Activated naive CD8-positive, alpha-beta T cell treated with anti-CD3 and anti-CD28 coated beads, Interleukin-2, amount 50 U/mL, for 24 hours (primary cell): Measurements from ENCODE around the gene TRAK1.

Experiments
- ATAC-seq: fragments of 150-1000 bp; cut with Tn5 transposase; one replicate; pipeline ENCODE4 v1.10.0; 2021
- DNase-seq: peaks from one replicate; pipeline ENCODE4 v3.0.0; 2021
- H3K27ac Mint-ChIP-seq: one replicate; pipeline ENCODE4 v1.8.0; 2021; ENCODE audit warnings: mild to moderate bottlenecking, mixed read lengths
- H3K27me3 Mint-ChIP-seq: one replicate; pipeline ENCODE4 v1.8.0; 2021; ENCODE audit warnings: mixed read lengths
- H3K36me3 Mint-ChIP-seq: one replicate; pipeline ENCODE4 v1.8.0; 2021; ENCODE audit warnings: low read depth, mixed read lengths
- H3K4me1 Mint-ChIP-seq: one replicate; pipeline ENCODE4 v1.8.0; 2021; ENCODE audit warnings: mixed read lengths
- H3K4me3 Mint-ChIP-seq: one replicate; pipeline ENCODE4 v1.8.0; 2021; ENCODE audit warnings: mild to moderate bottlenecking, moderate library complexity, mixed read lengths
- H3K9me3 Mint-ChIP-seq: one replicate; pipeline ENCODE4 v1.8.0; 2021; ENCODE audit warnings: mixed read lengths

The TRAK1 gene

DNA sequence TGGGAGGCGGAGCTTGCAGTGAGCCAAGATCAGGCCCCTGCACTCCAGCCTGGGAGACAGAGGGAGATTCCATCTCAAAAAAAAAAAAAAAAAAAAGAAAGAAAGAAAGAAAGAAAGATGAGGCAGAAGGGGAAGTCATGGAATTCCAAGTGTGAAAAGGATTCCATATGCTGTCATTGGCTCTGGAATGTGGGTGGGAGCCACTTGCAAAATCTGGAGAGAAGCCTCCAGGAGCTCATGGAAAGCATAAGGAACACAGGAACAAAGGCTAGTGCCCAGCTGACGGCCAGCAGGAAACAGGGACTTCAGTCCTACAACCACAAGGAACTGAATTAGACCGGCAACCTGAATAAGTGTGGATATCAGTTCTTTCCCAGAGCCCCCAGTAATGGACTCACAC is 12.5 kb upstream of the TRAK1 start:
- Mint-ChIP-seq H3K27ac (no peak overlapping the region), H3K36me3 (peaks cover 2% of the 10 kb centered on the region), H3K4me3 (no peak overlapping the region), H3K9me3 (no peaks in the 10 kb centered on the region), H3K27me3 (no peaks in the 10 kb centered on the region), H3K4me1 (peaks cover 57% of the 10 kb centered on the region)
- DNase-seq (no peak), ATAC-seq (no peak)

DNA sequence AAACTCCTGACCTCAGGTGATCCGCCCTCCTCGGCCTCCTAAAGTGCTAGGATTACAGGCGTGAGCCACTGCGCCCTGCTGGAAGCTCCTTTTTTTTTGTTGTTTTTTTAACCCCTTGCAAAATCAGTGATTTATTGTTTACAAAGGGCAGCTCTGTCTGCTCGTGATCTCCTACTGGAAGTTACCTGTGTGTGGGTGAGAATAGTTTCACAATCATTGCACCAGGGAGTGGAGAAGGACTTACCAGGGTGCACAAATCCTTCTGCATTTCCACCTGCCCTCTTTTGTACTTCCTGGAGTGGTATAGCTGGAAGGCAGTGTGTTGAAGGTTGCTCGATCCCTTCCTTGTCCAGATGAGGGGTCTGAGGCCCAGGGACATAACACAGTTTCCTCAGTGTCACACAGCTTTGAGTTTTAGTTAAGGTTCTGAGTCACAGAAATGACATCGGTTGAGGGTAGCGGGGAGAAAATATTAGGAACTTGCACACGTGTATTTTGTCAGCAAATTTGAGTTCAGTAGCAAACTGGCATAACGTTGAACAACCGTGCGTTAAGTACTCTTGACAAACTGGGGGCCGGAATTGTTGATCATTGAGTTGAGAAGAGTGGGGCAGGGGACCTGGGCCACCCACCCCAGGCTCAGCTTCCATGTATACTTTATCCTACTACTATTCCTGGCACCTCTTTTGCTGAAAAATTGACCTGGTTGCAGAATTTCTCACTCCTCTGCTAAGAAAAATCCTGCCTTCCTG is 11.3 kb upstream of the TRAK1 start:
- Mint-ChIP-seq H3K27me3 (no peaks in the 10 kb centered on the region), H3K36me3 (peaks cover 2% of the 10 kb centered on the region), H3K27ac (peak overlapping the region; percentile 90), H3K4me1 (peaks cover 60% of the 10 kb centered on the region), H3K4me3 (no peak overlapping the region), H3K9me3 (no peaks in the 10 kb centered on the region)
- no peak for DNase-seq
- ATAC-seq, result no peak

DNA sequence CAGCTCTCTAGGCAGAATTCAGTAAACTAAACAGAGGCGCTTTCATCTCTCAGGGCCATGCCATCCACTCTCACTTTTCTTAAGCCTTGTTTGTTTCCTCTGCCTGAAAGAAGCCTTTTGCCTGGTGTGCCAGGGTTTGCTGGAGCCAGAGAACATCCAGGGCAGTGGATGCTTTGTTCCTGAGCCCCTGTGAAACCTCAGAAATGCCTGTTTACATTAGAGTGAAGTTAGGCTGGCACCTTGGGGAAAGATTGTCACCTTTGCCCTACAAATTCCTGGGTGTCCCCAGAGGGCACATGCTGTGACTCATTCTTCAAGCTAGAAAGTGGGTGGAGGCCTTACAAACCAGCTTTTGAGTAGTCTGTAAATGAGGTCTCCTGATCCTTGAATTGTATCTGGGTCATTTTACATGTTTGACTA is 10.7 kb upstream of the TRAK1 start:
- Mint-ChIP-seq H3K9me3 (no peaks in the 10 kb centered on the region), H3K4me1 (peaks cover 65% of the 10 kb centered on the region), H3K36me3 (peaks cover 2% of the 10 kb centered on the region), H3K4me3 (peak overlapping the region; percentile 42), H3K27me3 (no peaks in the 10 kb centered on the region), H3K27ac (peak overlapping the region; percentile 90)
- DNase-seq (peak; percentile 29), ATAC-seq (peak; percentile 96)

DNA sequence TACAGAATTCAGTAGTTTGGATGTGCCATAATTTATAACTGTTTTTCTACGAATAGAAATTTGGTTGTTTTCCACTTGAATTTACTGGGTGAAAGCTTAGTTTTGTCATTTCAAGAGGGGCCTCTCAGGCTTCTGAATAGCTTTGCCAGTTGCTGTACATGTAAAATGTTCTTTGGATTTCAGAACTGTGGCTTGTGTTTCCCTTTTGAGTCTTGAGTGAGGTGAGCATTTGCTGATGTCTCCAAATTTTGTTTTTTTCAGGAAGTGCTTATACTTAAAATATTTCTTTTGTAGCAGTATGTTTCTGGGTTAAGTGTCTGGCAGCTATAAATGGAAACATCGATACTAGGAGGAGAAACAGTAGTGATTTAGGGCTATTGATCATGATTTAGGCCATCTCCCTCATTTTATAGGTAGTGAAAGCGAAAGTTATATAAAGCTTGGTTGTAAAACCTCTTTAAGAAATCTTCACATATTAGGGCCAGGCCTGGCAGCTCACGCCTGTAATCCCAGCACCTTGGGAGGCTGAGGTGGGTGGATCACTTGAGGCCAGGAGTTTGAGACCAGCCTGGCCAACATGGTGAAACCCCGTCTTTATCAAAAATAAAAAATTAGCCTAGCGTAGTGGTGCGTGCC is 9.2 kb upstream of the TRAK1 start:
- Mint-ChIP-seq H3K27me3 (no peaks in the 10 kb centered on the region), H3K9me3 (no peaks in the 10 kb centered on the region), H3K27ac (peak overlapping the region; percentile 65), H3K4me3 (no peak overlapping the region), H3K36me3 (peaks cover 2% of the 10 kb centered on the region), H3K4me1 (peaks cover 75% of the 10 kb centered on the region)
- no peak for ATAC-seq
- no peak for DNase-seq

DNA sequence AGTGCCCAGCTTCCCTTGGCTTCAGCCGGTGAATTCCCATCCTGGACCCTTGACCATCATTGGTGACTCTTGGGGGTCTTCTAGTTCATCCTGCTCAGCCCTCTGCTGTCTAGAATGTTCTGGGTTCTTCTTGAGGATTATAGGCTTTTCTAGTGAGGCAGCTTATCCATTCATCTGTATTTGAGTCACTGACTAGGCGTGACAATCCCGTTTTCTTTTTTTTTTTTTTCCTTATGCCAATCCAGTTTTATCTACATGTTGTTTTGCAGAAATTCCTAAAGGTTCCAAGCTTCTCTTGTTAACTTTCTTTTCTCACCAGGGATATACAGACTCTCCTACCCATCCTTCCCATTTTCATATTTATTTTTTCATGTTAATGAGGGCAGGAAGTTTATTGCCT is 6.6 kb upstream of the TRAK1 start:
- ATAC-seq (no peak), DNase-seq (no peak)
- Mint-ChIP-seq H3K4me1 (peaks cover 74% of the 10 kb centered on the region), H3K36me3 (peaks cover 14% of the 10 kb centered on the region), H3K27ac (no peak overlapping the region), H3K27me3 (no peaks in the 10 kb centered on the region), H3K4me3 (no peak overlapping the region), H3K9me3 (no peaks in the 10 kb centered on the region)

DNA sequence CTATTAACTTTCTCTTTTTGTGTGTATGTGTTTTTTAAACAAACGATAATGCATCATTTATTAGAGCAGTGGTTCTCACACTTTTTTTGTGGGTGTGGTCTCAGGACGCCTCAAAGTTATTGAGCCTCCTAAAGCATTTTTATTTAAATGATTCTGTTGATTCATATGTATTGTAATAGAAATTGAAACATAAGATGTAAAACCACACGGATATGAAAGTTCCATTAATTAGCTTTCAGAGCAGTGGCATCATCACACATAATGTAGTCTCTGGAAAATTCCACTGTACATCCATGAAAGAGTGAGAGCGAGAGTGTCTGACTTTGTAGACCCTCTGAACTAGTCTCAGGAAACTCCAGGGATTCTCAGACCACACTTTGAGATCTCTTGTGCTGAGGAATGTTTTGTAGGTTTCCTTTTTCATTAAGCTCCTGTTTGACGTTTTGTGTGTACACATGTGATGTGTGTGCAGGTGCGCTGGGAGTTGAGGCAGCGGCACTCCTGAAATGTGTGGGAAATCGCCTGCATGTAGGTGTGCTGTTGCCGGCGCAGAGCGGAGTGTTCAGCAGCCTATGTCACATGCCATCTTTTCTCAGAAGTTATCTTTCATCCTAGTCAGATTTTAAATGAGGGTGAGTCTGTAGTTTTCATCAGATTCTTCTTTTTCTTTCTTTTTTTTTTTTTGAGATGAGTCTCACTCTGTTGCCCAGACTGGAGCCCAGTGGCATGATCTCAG is 5.3 kb upstream of the TRAK1 start:
- Mint-ChIP-seq H3K4me3 (peak overlapping the region; percentile 56), H3K36me3 (peaks cover 26% of the 10 kb centered on the region), H3K27me3 (no peaks in the 10 kb centered on the region), H3K27ac (peak overlapping the region; percentile 79), H3K4me1 (peaks cover 73% of the 10 kb centered on the region), H3K9me3 (no peaks in the 10 kb centered on the region)
- no peak for DNase-seq
- ATAC-seq, result peak; percentile 47

DNA sequence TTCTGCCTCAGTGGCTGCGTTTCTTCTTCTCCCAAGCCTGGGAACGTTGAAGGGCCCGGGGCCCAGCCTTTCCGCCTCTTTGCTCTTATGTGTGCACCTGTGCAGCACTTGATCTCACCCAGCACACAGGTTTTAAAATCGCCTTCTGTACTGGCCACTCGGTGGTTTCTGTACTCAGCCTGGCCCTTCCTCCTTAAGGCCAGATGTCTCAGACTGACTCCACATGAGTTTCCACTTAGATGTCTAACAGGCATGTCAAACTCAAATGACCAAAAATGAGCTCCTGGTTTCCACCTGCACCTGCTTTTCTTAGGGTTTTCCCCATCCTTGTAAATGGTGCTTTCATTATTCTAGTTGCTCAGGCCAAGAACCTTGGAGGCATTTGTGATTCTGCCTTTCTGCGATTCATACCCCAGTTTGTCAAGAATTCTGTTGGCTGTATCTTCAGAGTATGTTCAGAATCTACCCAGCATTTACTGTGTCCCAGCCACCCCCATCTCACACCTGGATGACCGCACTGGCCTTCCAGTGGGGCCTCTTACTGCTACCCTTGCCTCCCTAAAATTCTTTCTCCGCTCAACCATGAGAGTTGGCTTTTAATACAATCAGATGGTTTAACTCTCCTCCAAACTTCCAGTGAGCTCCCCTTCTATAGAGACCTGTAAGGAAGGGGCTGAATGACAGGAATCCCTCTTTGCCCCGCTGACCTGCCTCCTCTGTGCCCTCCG is 2.2 kb upstream of the TRAK1 start:
- no peaks in the 10 kb centered on the region for H3K9me3 Mint-ChIP-seq
- peaks cover 43% of the 10 kb centered on the region for H3K36me3 Mint-ChIP-seq
- no peaks in the 10 kb centered on the region for H3K27me3 Mint-ChIP-seq
- ATAC-seq, result no peak
- H3K4me3 Mint-ChIP-seq, result no peak overlapping the region
- DNase-seq, result no peak
- no peak overlapping the region for H3K27ac Mint-ChIP-seq
- peaks cover 77% of the 10 kb centered on the region for H3K4me1 Mint-ChIP-seq

DNA sequence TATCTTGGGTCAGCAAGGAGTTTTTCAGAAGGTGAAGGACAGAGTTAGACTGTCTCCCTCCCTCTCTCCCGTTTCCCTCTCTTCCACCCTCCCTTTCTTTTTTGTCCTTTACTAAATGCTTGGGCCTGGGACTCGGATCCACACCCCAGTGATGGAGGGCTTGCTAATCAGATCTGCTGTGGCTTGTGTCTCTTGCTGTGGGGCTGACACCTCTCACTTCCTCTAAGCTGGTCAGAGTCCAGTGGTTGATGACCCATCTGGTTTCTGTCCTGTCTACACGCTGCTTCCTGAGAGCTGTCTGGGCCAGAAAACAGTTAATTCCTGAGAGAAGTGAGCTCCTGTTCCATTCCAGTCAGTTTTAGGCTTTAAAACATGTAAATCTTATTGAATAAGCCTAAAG is 849 bp downstream of the TRAK1 start:
- H3K27ac Mint-ChIP-seq, result peak overlapping the region; percentile 80
- peak; percentile 57 for ATAC-seq
- H3K4me1 Mint-ChIP-seq, result peaks cover 80% of the 10 kb centered on the region
- no peaks in the 10 kb centered on the region for H3K27me3 Mint-ChIP-seq
- peak; percentile 27 for DNase-seq
- H3K36me3 Mint-ChIP-seq, result peaks cover 43% of the 10 kb centered on the region
- H3K4me3 Mint-ChIP-seq, result peak overlapping the region; percentile 50
- H3K9me3 Mint-ChIP-seq, result no peaks in the 10 kb centered on the region

DNA sequence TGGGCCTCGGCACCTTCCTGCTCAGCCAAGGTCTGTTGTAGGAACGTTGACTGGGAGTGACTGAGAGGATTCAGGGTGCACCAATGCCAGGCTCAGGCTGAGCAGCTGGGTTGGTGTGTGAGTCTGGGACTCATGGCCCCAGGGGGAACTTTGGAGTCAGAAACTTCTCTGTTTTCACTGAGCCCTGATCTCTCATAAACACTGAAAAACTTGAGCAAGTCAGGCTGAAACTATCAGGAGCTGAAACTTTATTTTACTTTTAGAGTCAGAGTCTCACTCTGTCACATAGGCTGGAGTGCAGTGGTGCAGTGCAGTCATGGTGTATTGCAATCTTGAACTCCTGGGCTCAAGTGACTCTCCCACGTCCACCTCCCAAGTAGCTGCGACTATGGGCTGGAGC is 3.0 kb downstream of the TRAK1 start:
- Mint-ChIP-seq H3K36me3 (peaks cover 33% of the 10 kb centered on the region), H3K27ac (peak overlapping the region; percentile 80), H3K4me3 (no peak overlapping the region), H3K4me1 (peaks cover 91% of the 10 kb centered on the region), H3K9me3 (no peaks in the 10 kb centered on the region), H3K27me3 (no peaks in the 10 kb centered on the region)
- ATAC-seq (peak; percentile 20), DNase-seq (no peak)

DNA sequence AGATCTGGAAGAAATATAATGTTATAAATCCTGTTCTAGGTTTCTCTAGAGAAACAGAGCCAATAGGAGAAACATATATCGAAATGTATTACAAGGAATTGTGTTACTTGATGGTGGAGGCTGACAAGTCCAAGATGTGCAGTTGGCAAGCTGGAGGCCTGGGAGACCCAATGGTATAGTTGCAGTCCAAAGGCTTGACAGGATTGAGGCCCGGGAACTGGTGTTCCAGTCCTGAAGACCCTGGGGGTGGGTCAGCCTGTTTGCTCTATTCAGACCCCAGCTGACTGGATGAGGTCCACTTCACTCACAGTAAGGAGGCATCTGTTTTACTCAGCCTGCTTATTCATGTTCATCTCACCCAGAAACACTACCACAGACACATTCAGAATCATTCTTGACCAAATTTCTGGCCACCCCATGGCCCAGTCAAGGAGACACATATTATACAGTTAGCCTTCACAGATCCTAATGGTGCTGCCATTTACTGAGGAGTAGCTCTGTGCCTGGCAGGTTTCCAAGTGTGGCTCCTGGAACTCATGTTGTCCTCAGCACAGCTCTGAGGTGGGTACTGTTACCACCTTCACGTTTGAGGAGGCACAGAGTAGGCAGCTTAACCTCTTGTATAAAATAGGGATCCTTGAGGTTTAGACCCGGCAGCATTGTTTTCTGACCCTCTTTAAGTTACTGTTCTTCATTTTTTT is 3.7 kb downstream of the TRAK1 start:
- Mint-ChIP-seq H3K36me3 (peaks cover 27% of the 10 kb centered on the region), H3K9me3 (no peaks in the 10 kb centered on the region), H3K4me3 (no peak overlapping the region), H3K4me1 (peaks cover 90% of the 10 kb centered on the region), H3K27ac (peak overlapping the region; percentile 6), H3K27me3 (no peaks in the 10 kb centered on the region)
- DNase-seq, result no peak
- no peak for ATAC-seq

DNA sequence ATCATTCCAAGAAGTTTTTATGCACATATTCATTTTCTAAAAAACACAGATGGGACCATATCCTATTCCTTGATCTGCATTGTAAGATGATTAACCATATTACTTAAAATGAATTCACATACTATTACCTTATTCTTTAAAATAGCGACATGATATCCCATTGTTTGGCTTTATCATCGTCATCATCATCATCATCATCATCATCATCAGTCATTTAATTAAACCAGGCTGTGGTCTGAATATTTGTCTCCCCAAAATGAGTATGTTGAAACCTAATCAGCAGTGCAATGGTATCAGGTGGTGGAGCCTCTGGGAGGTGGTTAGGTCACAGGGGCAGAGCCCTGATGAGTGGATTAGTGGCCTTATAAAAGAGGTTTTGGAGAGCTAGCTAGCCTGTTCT is 4.4 kb downstream of the TRAK1 start:
- DNase-seq (no peak), ATAC-seq (no peak)
- Mint-ChIP-seq H3K4me3 (no peak overlapping the region), H3K27me3 (no peaks in the 10 kb centered on the region), H3K4me1 (peaks cover 84% of the 10 kb centered on the region), H3K9me3 (no peaks in the 10 kb centered on the region), H3K36me3 (peaks cover 20% of the 10 kb centered on the region), H3K27ac (peak overlapping the region; percentile 6)

DNA sequence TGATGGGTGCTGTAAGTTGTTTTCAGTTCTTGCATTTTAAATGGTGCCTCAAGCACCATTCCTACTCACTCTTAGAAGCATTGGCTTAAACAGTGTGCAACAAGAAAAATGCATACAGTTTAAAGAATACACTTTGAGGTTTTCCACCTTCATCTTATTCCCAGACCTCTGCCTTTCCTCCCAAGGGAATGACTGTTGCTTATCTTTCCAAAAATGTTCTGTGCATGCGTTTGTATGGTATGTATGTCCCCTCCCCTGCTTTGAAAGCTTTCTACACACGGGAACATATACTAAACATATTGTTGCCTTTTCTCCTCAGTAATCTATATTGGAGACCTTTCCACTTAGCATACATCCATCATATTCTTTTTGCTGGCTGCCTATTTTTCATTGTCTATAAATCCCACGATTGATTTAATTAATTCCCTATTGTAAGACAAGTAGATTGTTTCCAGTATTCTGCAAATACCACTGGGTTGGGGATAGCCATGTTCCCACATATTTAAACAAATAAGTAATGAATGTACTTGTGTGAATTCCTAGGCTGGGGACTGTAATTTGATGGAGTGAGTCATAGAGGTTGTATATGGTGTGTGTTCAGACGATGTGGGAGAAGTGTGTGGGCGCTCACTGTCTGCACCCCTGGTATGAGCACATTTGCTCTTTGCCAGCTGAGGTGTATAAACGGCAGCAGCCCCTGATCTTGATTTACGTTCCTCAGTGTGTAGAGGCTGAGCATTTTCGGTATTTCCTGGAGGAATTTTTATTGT is 5.8 kb downstream of the TRAK1 start:
- peak; percentile 88 for ATAC-seq
- peak overlapping the region; percentile 39 for H3K4me3 Mint-ChIP-seq
- peak overlapping the region; percentile 54 for H3K27ac Mint-ChIP-seq
- H3K36me3 Mint-ChIP-seq, result peaks cover 5% of the 10 kb centered on the region
- no peaks in the 10 kb centered on the region for H3K27me3 Mint-ChIP-seq
- H3K4me1 Mint-ChIP-seq, result peaks cover 70% of the 10 kb centered on the region
- H3K9me3 Mint-ChIP-seq, result no peaks in the 10 kb centered on the region
- DNase-seq, result peak; percentile 46

DNA sequence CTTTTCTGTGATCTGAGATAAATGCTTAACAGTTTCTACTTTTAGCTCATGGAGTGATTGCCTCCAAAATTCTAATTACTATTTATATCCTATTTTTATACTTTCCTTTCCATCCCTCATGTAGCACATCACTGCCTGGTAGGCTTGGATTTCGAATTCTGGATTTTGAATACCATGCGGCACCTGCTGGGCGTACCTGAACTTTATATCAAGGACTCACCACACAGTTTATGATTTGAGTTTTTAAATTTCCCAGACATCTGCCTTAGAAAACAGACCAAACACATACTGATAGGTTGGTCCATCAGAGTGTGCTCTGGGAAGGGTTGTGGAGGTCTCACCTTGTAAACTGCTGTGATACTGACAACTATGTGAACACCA is 6.4 kb downstream of the TRAK1 start:
- DNase-seq, result no peak
- Mint-ChIP-seq H3K36me3 (peaks cover 1% of the 10 kb centered on the region), H3K4me3 (peak overlapping the region; percentile 11), H3K4me1 (peaks cover 68% of the 10 kb centered on the region), H3K27me3 (no peaks in the 10 kb centered on the region), H3K9me3 (no peaks in the 10 kb centered on the region), H3K27ac (no peak overlapping the region)
- ATAC-seq, result no peak
